DMS 273 treated with DMSO at 0.1 percent for 48 hours (cell line): ENCODE measurements around the gene TTC28.
"Not testable (repeated sequence)": the region's sequence is repeated elsewhere in the genome, so short reads cannot be mapped to it uniquely, and the experiment has no call there.

ENCODE experiments used
- DNase-seq: peaks from one replicate; lab custom pipeline; 2025; lab: John Stamatoyannopoulos, UW

Gene TTC28

DNA sequence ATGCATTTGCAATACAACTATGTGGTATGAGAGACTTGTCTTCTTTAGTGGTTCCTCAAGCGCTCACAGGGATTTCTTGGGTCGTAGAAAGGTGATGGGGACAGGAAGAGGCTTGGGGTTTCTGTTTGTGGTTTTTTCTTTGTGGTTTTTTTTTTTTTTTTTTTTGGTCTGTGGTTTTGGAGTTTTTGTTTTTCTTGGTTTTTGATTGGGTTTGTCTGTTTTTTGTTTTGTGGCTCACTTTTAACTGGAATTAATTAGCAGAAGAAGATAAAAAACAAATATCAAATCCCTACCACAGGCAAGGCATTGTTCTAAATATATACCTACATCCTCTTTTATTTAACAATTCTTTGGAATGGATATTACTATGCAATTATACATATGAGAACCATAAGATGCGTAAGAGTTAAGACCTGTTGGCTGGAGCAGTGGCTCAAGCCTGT lies 5.5 kb downstream of the TTC28 start:
- no peak for DNase-seq

DNA sequence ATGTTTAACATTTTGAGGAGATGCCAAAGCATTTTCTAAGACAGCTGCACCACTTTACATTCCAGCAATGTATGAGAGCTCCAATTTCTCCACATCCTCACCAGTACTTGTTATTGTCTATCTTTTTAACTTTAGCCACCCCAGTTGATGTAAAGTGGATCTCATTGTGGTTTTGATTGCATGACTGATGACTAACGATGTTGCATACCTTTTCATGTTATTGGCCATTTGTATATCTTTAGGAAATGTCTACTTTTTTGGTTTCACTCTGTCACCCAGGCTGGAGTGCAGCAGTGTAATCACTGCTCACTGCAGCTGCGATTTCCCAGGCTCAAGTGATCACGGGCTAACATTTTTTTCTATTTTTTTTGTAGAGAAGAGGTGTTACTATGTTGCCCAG lies 8.9 kb downstream of the TTC28 start:
- DNase-seq, result no peak

DNA sequence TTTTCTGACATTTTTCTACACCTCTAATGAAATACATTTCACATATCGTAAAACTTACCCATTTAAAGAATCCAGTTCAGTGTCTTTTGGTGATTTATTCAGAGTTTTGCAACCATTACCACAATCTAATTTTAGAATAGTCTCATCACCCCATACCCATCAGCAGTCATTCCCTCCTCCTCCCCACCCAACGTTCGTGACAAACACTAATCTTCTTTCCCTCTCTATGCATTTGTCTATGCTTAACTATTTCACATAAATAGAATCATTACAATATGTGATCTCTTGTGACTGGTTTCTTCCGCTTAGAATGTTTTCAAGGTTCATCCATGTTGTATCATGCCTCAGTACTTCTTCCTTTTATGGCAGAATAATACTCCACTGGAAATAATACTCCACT lies 9.5 kb downstream of the TTC28 start:
- no peak for DNase-seq

- no peak for DNase-seq
These were observed 10.3 kb downstream of the TTC28 start for GRCh38 chr22:28669387-28669786.

- DNase-seq, result not testable (repeated sequence)
These were observed 16.1 kb downstream of the TTC28 start for GRCh38 chr22:28663569-28663942.

DNA sequence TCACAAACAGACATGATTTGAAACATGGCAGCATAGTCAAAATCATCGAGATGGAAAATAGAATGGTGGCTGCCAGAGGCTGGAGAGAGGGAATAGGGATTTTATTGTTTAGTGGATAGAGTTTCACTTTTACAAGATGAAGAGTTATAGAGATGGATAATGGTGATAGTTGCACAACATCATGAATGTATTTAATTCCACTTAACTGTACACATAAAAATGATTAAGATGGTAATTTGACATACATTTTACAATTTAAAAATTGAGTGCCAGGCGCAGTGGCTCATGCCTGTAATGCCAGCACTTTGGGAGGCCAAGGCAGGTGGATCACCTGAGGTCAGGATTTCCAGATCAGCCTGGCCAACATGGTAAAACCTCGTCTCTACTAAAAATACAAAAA lies 21.2 kb downstream of the TTC28 start:
- no peak for DNase-seq

DNA sequence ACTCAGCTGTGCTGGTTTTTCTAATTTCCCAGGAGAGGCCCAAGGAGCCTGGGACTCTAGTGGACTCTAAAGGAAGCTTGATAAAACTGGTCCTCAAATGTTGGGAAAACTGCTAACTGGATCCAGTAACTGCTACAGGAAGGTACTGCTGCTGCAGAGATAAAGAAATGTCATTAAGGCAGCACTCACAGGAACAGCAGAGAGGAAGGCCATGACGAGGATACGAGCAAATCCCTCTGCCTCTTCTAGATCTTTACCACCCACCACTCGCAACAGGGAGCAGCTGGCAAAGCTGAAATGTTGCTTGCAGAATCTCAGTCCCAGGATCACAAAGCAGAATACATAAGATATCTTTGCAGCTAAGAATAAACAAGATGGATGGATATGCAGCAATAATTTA lies 23.5 kb downstream of the TTC28 start:
- DNase-seq, result no peak

- no peak for DNase-seq
These were observed 29.2 kb downstream of the TTC28 start for GRCh38 chr22:28650463-28650862.

- DNase-seq, result no peak
These were observed 30.8 kb downstream of the TTC28 start for GRCh38 chr22:28648792-28649191.

- no peak for DNase-seq
These were observed 32.4 kb downstream of the TTC28 start for GRCh38 chr22:28647216-28647615.

GRCh38 chr22:28639321-28639720 lies 40.3 kb downstream of the TTC28 start:
- DNase-seq, result no peak

DNA sequence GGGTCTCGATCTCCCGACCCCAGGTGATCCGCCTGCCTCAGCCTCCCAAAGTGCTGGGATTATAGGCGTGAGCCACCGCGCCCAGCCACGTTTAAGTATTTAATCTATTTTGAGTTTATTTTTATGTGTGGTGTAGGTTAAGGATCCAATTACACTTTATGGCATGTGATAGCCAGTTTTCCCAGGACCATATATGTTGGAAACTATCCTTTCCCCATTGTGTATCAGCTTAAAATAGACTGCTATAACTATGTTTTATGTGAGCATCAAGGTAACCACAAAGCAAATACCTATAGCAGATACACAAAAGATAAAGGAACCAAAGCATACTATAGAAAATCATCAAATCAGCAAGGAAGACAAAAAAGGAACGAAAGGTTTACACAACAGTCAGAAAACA lies 42.4 kb downstream of the TTC28 start:
- DNase-seq, result no peak

- no peak for DNase-seq
These were observed 49.5 kb downstream of the TTC28 start for GRCh38 chr22:28630177-28630574.

DNA sequence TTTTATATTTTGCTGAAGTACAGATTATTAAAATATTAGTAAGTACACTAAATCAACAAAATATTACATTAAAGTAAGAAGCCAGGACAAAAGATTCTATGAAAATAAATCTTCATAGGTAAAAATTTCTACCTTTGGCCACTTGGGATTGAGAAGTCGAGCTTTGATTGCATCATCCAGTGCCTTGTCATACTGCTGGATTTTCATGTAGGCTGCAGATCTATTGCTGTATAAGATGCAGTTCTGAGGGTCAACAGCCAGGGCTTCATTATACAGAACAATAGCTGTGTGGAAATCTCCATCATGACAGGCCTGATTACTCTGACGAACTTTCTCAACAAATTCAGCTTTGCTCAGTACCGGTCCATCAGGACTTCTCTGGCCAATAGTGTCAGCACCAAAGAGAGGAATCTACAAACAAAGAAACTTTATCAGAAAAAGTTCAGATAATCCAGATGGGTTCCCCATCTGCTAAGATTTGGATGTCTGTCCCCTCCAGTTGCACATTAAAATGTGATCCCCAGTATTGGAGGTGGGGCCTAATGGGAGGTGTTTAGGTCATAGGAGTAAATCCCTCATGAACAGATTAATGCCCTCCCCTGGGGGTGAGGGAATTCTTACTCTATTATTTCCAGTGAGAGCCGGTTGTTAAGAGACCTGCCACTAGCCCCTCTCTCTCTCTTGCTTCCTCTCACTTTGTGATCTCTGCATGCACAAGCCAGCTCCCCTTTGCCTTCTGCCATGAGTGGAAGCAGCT lies 50.0 kb downstream of the TTC28 start:
- peak; percentile 25 for DNase-seq

DNA sequence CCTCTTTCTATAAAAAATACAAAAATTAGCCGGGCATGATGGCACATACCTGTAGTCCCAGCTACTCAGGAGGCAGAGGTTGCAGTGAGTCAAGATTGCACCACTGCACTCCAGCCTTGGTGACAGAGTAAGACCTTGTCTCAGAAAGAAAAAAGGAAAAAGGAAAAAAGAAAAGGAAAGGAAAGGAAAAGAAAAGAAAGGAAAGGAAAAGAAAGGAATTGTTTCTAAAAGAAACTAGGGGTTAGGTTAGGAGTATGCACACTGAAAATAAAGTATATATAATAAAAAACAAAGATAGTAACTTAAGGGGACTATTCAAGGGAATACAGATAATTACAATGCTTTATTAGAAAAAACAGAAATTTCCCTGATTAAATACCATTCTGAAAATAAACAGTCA lies 50.9 kb downstream of the TTC28 start:
- no peak for DNase-seq

DNA sequence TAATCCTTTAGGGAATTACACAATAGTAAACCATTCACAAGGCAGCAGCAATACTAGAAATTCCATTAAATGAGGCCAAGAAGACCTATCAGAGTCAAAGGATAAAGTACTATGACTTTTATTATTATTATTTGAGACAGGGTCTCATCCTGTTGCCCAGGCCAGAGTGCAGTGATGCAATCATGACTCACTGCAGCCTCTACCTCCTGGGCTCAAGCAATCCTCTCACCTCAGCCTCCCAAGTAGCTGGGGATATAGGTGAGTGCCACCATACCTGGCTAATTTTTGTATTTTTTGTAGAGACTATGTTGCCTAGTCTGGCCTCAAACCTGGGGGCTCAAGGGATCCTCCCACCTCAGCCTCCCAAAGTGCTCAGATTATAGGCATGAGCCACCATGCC lies 51.8 kb downstream of the TTC28 start:
- DNase-seq, result no peak

GRCh38 chr22:28620244-28620922 lies 59.3 kb downstream of the TTC28 start:
- no peak for DNase-seq

GRCh38 chr22:28619236-28619635 lies 60.4 kb downstream of the TTC28 start:
- DNase-seq, result no peak

- not testable (repeated sequence) for DNase-seq
These were observed 64.2 kb downstream of the TTC28 start for GRCh38 chr22:28615423-28615822.

DNA sequence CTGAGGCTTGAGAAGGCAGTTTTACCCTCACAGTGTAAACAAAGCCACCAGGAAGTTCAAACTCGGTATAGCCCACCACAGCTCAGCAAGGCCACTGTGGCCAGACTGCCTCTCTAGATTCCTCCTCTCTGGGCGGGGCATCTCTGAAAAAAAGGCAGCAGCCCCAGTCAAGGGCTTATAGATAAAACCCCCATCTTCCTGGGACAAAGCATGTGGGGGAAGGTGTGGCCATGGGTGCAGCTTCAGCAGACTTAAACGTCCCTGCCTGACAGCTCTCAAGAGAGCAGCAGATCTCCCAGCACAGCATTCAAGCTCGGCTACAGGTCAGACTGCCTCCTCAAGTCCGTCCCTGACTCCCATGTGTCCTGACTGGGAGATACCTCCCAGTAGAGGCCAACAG lies 69.7 kb downstream of the TTC28 start:
- no peak for DNase-seq

DNA sequence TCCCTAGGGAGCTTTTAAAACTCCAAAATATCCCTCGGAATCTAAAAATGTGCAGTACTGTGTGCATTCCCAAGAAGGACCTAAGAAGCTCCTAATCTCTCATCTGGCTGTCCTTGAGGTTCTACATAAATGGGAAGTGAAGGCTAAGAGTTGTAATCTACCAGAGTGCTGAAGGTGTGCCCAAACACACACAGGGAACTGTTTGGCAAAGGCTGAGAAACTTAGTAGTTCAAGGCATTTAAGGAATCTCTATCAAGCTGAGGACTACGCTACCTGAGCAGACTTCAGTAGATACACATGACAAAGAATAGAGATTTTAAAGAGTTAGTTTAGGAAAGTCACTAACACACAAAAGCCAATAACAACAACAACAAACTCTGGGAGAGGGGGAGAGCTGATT lies 71.1 kb downstream of the TTC28 start:
- no peak for DNase-seq

DNA sequence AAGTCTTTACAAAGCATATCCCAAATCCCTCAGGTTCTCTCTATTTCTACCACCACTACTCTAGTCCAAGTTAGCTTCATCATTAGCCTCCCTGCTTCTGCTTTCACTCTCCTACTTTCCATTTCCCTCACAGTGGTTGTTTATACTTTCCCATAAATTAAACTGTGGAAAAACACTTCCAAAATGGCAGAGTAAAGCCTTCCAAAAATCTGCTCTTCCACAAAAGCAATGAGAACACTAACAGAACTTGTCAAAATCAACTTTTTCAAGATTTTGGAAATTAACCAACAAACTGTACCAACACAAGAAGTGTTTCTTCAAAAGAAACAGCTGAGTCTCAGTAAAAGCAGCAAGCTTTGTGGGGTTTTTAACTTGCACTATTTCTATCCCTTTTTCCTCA lies 71.8 kb downstream of the TTC28 start:
- no peak for DNase-seq

DNA sequence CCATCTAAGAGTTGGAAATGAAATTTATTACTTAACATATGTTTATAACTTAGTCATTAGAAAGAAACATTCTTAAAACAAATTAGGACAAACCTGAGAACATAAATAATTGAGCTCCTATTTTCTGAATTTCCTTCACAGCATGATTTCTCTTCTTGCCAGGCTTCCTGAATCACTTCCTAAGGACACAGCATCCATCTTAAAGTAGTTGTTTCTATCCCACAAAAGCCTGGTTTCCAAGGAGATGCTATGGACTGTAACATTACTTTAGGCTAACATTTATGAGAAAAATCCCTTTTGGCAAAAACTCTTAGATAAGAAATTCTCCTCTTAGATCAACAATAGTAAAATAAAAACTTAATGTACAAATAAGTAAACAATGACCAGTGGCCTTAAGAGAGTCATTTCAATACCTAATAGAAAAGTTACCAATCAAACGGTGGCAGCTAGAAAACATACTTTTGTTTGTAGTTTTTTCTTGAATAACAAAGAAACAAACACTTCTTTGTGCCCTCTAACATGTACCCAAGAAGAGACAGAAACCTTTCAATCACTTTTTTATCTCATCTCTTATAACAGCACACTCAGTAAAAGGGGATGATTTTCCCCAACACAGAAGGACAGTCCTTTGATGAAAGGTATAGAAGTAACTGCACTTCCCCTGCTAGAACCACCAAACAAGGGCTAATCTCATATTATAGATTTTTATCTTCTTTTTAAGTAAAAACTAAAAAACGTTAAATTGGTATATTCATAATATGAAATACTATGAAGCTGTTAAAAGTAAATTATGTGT lies 74.5 kb downstream of the TTC28 start:
- no peak for DNase-seq
